Neural progenitor cell (in vitro differentiated cells): ENCODE results near the gene CHST13. TPM values are rescaled to one million over a fixed set of nuclear protein-coding genes. Genes with fewer than 3 reads are reported as not detected.

ENCODE experiments used
- DNase-seq: peaks from one replicate; pipeline ENCODE4 v3.0.0-alpha.2; 2016; ENCODE audit warnings: low spot score
- H2AFZ ChIP-seq: fragments of 200-600 bp; sonication (generic); replicated peaks from 2 replicates; pipeline ENCODE4 v1.6.1; 2016; ENCODE audit warnings: antibody characterized with exemption
- H3F3A ChIP-seq: fragments of 200-600 bp; sonication (generic); 2 replicates; pipeline ENCODE4 v1.6.1; 2016; ENCODE audit warnings: antibody characterized with exemption, low read depth
- H3K27ac ChIP-seq: fragments of 200-600 bp; sonication (generic); 2 replicates; pipeline ENCODE4 v1.5.1; 2016; ENCODE audit warnings: mild to moderate bottlenecking
- H3K27me3 ChIP-seq: fragments of 200-600 bp; sonication (generic); 2 replicates; pipeline ENCODE4 v1.6.1; 2016; ENCODE audit warnings: mild to moderate bottlenecking, moderate library complexity
- H3K36me3 ChIP-seq: fragments of 200-600 bp; sonication (generic); 2 replicates; pipeline ENCODE4 v1.5.1; 2016
- H3K4me1 ChIP-seq: fragments of 200-600 bp; sonication (generic); 2 replicates; pipeline ENCODE4 v1.6.1; 2016; ENCODE audit warnings: mixed run types
- H3K4me2 ChIP-seq: fragments of 200-600 bp; sonication (generic); 2 replicates; pipeline ENCODE4 v1.6.1; 2016
- H3K4me3 ChIP-seq: fragments of 200-600 bp; sonication (generic); 2 replicates; pipeline ENCODE4 v1.5.1; 2016
- H3K79me2 ChIP-seq: fragments of 200-600 bp; sonication (generic); 2 replicates; pipeline ENCODE4 v1.6.1; 2016; ENCODE audit warnings: low read depth
- H3K9ac ChIP-seq: fragments of 200-600 bp; sonication (generic); 2 replicates; pipeline ENCODE4 v1.6.1; 2016
- H3K9me3 ChIP-seq: fragments of 200-600 bp; sonication (generic); 2 replicates; pipeline ENCODE4 v1.5.1; 2016; ENCODE audit warnings: low read depth
- H4K20me1 ChIP-seq: fragments of 200-600 bp; sonication (generic); 2 replicates; pipeline ENCODE4 v1.6.1; 2016; ENCODE audit warnings: low read depth
- H3K27ac Mint-ChIP-seq: 3 replicates; pipeline ENCODE4 v1.8.0; 2021; ENCODE audit warnings: mixed read lengths
- H3K27me3 Mint-ChIP-seq: 2 replicates; pipeline ENCODE4 v1.8.0; 2022; ENCODE audit warnings: low read depth, mild to moderate bottlenecking, inconsistent platforms, moderate library complexity, mixed read lengths; ENCODE audit not compliant: insufficient read depth
- H3K36me3 Mint-ChIP-seq: 3 replicates; pipeline ENCODE4 v1.8.0; 2021; ENCODE audit warnings: mixed read lengths
- H3K4me1 Mint-ChIP-seq: 3 replicates; pipeline ENCODE4 v1.8.0; 2021; ENCODE audit warnings: mixed read lengths
- H3K4me3 Mint-ChIP-seq: 3 replicates; pipeline ENCODE4 v1.8.0; 2021; ENCODE audit warnings: mild to moderate bottlenecking, moderate library complexity, mixed read lengths
- H3K9me3 Mint-ChIP-seq: 3 replicates; pipeline ENCODE4 v1.8.0; 2020; ENCODE audit warnings: mixed read lengths
- EZH2 ChIP-seq: fragments of 200-600 bp; sonication (generic); IDR thresholded peaks from 2 replicates; pipeline ENCODE4 v1.6.1; 2017; ENCODE audit warnings: antibody characterized with exemption, mild to moderate bottlenecking, moderate library complexity
- EZH2phosphoT487 ChIP-seq: fragments of 200-600 bp; sonication (generic); IDR thresholded peaks from 2 replicates; pipeline ENCODE4 v1.6.1; 2017; ENCODE audit warnings: antibody characterized with exemption
- total RNA-seq: library from RNA; depleted of rRNA; stranded (reverse); fragments of >200 nt; gene quantifications from 2 replicates; pipeline ENCODE4 v1.2.3, GENCODE V29; 2015; ENCODE audit warnings: low replicate concordance
- TF ChIP-seq, protein P1 (sequence below): fragments of 200-600 bp; sonication (generic); IDR thresholded peaks from 2 replicates; pipeline ENCODE4 v1.5.1; 2017; ENCODE audit warnings: antibody characterized with exemption, mild to moderate bottlenecking

Gene CHST13
- total RNA-seq, 1 donor from 2014 or later = 0.09 TPM

DNA sequence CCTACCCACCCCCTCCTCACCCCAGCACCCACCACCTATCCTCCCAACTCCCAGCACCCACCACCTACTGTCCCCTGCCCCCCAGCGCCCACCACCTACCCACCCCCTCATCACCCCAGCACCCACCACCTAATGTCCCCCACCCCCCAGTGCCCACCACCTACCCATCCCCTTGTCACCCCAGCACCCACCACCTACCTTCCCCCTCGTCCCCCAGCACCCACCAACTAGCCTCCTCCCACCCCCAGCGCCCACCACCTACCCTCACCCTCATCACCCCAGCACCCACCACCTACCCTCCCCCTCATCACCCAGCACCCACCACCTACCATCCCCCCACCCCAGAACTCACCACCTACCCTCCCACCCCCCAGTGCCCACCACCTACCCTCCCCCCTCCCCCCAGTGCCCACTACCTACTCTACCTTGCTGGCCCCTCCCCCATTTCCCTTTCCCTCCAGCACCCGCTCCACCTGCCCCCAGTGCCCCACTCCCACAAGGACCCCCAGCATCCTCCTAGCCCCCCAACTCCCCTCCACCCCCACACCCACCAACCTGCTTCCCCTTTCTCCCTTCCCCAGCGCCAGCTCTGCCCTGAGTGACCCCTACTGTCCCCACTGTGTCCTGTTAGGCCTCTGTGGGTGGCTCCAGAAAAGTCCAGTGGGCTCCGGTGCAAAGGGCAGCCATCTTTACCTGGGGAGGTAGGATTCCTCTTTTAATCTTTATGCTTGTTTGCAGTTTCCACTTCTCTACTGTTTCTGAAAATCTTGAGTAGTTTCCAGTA is 7.6 kb upstream of the CHST13 start:
- no peaks in the 10 kb centered on the region for H3K36me3 ChIP-seq
- peak overlapping the region; percentile 70 for H3K27ac Mint-ChIP-seq
- no peak overlapping the region for H2AFZ ChIP-seq
- no peak overlapping the region for H3K4me3 ChIP-seq
- no peak overlapping the region for H3K9ac ChIP-seq
- peaks cover 31% of the 10 kb centered on the region for H3K4me1 Mint-ChIP-seq
- no peak overlapping the region for H3K4me2 ChIP-seq
- H3K4me3 Mint-ChIP-seq = no peak overlapping the region
- TF ChIP-seq EZH2phosphoT487 (no peak), EZH2 (no peak)
- TF ChIP-seq, protein P1, sequence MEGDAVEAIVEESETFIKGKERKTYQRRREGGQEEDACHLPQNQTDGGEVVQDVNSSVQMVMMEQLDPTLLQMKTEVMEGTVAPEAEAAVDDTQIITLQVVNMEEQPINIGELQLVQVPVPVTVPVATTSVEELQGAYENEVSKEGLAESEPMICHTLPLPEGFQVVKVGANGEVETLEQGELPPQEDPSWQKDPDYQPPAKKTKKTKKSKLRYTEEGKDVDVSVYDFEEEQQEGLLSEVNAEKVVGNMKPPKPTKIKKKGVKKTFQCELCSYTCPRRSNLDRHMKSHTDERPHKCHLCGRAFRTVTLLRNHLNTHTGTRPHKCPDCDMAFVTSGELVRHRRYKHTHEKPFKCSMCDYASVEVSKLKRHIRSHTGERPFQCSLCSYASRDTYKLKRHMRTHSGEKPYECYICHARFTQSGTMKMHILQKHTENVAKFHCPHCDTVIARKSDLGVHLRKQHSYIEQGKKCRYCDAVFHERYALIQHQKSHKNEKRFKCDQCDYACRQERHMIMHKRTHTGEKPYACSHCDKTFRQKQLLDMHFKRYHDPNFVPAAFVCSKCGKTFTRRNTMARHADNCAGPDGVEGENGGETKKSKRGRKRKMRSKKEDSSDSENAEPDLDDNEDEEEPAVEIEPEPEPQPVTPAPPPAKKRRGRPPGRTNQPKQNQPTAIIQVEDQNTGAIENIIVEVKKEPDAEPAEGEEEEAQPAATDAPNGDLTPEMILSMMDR = no peak
- peaks cover 10% of the 10 kb centered on the region for H3K4me1 ChIP-seq
- H3F3A ChIP-seq = no peaks in the 10 kb centered on the region
- DNase-seq = no peak
- no peaks in the 10 kb centered on the region for H4K20me1 ChIP-seq
- H3K36me3 Mint-ChIP-seq = no peaks in the 10 kb centered on the region
- H3K27me3 Mint-ChIP-seq = peaks cover 4% of the 10 kb centered on the region
- no peaks in the 10 kb centered on the region for H3K27me3 ChIP-seq
- H3K79me2 ChIP-seq = no peaks in the 10 kb centered on the region
- H3K9me3 Mint-ChIP-seq = no peaks in the 10 kb centered on the region
- no peak overlapping the region for H3K27ac ChIP-seq
- no peaks in the 10 kb centered on the region for H3K9me3 ChIP-seq

DNA sequence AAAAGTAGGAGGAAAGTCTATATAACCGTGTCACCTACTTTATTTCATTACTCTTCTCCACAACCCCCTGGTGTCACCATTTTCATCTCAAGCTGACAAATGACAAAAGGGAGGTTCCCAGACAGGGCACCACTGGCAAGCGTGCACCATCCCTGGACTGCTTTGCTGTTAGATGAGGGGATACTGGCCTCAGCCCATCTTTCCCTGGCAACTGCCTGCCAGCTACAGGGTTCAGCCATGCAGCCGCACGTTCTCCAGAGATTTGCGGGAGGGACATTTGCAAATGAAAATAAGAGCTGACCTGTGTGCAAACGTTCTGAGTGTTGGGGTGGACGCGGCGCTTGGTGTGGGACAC is 7.0 kb upstream of the CHST13 start:
- no peaks in the 10 kb centered on the region for H3K27me3 ChIP-seq
- no peaks in the 10 kb centered on the region for H3K9me3 ChIP-seq
- Mint-ChIP-seq H3K9me3 (no peaks in the 10 kb centered on the region), H3K4me3 (no peak overlapping the region), H3K27ac (peak overlapping the region; percentile 70), H3K27me3 (peaks cover 4% of the 10 kb centered on the region), H3K4me1 (peaks cover 25% of the 10 kb centered on the region), H3K36me3 (no peaks in the 10 kb centered on the region)
- no peaks in the 10 kb centered on the region for H3F3A ChIP-seq
- H3K4me2 ChIP-seq = no peak overlapping the region
- DNase-seq = no peak
- no peaks in the 10 kb centered on the region for H3K79me2 ChIP-seq
- no peaks in the 10 kb centered on the region for H3K36me3 ChIP-seq
- H4K20me1 ChIP-seq = no peaks in the 10 kb centered on the region
- H3K9ac ChIP-seq = no peak overlapping the region
- no peak overlapping the region for H2AFZ ChIP-seq
- no peak overlapping the region for H3K4me3 ChIP-seq
- H3K4me1 ChIP-seq = peaks cover 10% of the 10 kb centered on the region
- H3K27ac ChIP-seq = no peak overlapping the region
- no peak for TF ChIP-seq EZH2

DNA sequence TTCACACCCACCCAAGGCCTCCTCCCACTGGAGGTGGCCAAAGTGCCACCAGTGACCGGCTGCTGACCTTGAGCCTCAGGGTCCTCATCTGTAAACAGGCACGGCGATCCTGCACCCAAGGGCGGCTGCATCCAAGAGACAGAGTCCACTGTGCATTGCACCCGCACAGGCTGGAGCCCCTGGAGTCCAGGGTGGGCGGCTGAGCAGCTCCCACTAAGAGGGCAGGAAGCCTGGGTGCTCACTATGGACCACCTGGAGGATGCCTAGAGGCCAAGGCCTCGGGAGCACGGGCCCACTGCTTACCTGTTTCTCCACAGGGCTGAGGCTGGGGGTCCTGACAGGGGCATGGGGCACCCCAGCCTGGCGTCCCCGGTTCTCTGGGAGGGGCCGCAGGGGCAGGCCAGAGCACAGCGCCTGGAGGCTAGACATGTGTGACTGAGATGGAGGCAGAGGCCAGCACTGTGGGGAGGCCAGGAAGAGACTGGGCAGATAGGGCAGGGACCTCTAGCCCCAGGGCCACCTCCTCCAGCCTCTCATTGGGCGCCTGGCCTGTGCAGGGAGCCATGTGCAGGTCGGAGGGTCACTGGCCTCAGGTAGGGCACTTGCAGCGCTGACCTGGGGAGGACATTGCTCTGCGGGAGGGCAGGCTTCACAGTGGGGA is 6.5 kb upstream of the CHST13 start, which contains the start of gene UROC1:
Gene UROC1, minus strand, starts transcription at position 483 of the 661 bp plus-strand sequence. Its CDS starts 54 bp downstream, at position 429.
- TF ChIP-seq, protein P1 = no peak
- no peak for TF ChIP-seq EZH2phosphoT487
- TF ChIP-seq EZH2 = no peak
- Histone ChIP-seq H3F3A (no peaks in the 10 kb centered on the region), H3K79me2 (no peaks in the 10 kb centered on the region), H3K4me2 (peak within 1 kb of the TSS; percentile 46), H3K4me1 (peaks cover 10% of the 10 kb centered on the region), H4K20me1 (no peaks in the 10 kb centered on the region), H3K27ac (no peak within 1 kb of the TSS), H2AFZ (no peak within 1 kb of the TSS), H3K4me3 (no peak within 1 kb of the TSS), H3K36me3 (no peaks in the 10 kb centered on the region), H3K9ac (no peak within 1 kb of the TSS), H3K9me3 (no peaks in the 10 kb centered on the region), H3K27me3 (peaks cover 1% of the 10 kb centered on the region)
- Mint-ChIP-seq H3K9me3 (no peaks in the 10 kb centered on the region), H3K4me1 (peaks cover 29% of the 10 kb centered on the region), H3K4me3 (no peak within 1 kb of the TSS), H3K27ac (peak within 1 kb of the TSS; percentile 70), H3K27me3 (peaks cover 9% of the 10 kb centered on the region), H3K36me3 (no peaks in the 10 kb centered on the region)
- DNase-seq = no peak
